AG04450 (cell line): ENCODE measurements around the gene MYO5A. TPM values are rescaled to one million over a fixed set of nuclear protein-coding genes. Genes with fewer than 3 reads are reported as not detected.

Source experiments
- CTCF ChIA-PET: fragments of 300-600, 350-600 bp; formaldehyde crosslinking; extraction: SDS; loops from one replicate; lab custom pipeline; 2022; ENCODE audit warnings: antibody characterized with exemption, inconsistent platforms; lab: Charles Lee
- POLR2A ChIA-PET: fragments of 350-600 bp; formaldehyde crosslinking; extraction: SDS; loops from one replicate; lab custom pipeline; 2021; ENCODE audit warnings: antibody characterized with exemption, inconsistent platforms; lab: Yijun Ruan, JAX
- DNase-seq: peaks from one replicate; pipeline ENCODE4 v3.0.0-alpha.2; 2011; ENCODE audit warnings: low read depth, low spot score
- H3K27ac ChIP-seq: one replicate; pipeline ENCODE4 v1.5.1; 2012; ENCODE audit warnings: low read depth, low read length, control low read depth
- H3K27me3 ChIP-seq: one replicate; pipeline ENCODE4 v1.6.0; 2012; ENCODE audit warnings: low read length; ENCODE audit not compliant: control insufficient read depth, insufficient read depth
- H3K4me3 ChIP-seq: 2 replicates; pipeline ENCODE4 v1.5.1; 2011; ENCODE audit warnings: mild to moderate bottlenecking, low read depth, low read length, control low read depth
- H3K9me3 ChIP-seq: 2 replicates; pipeline ENCODE4 v1.5.1; 2012; ENCODE audit warnings: low read length; ENCODE audit not compliant: control insufficient read depth, insufficient read depth
- CTCF ChIP-seq: IDR thresholded peaks from 2 replicates; pipeline ENCODE4 v1.5.1; 2011; ENCODE audit warnings: low read depth, low read length, control low read depth, inconsistent platforms
- polyA plus RNA-seq: library from polyadenylated mRNA; depleted of rRNA; stranded (reverse); fragments of >200 nt; gene quantifications from 2 replicates; pipeline ENCODE4 v1.2.3, GENCODE V29; 2011

The MYO5A gene
- polyA plus RNA-seq, 1 experiment, result 37.2 TPM

- CTCF ChIA-PET, result no interaction called here
- no peaks in the 10 kb centered on the region for H3K9me3 ChIP-seq
- no peak for DNase-seq
Measured at GRCh38 chr15:52329987-52330386, 198.7 kb downstream of the MYO5A start.

GRCh38 chr15:52329150-52329549 lies 199.5 kb downstream of the MYO5A start:
- H3K4me3 ChIP-seq, result no peak overlapping the region
- ChIA-PET POLR2A (no interaction called here), CTCF (no interaction called here)
- DNase-seq, result no peak
- H3K9me3 ChIP-seq, result no peaks in the 10 kb centered on the region
- no peaks in the 10 kb centered on the region for H3K27me3 ChIP-seq
- TF ChIP-seq CTCF, result no peak
- no peak overlapping the region for H3K27ac ChIP-seq

More at GRCh38 chr15:52329987-52330386, 198.7 kb downstream of the MYO5A start:
- no peak for TF ChIP-seq CTCF
- no peaks in the 10 kb centered on the region for H3K27me3 ChIP-seq
- H3K27ac ChIP-seq, result no peak overlapping the region
- H3K4me3 ChIP-seq, result no peak overlapping the region
- POLR2A ChIA-PET, result no interaction called here

GRCh38 chr15:52328680-52329079 lies 200.0 kb downstream of the MYO5A start:
- ChIA-PET CTCF (no interaction called here), POLR2A (no interaction called here)
- Histone ChIP-seq H3K4me3 (no peak overlapping the region), H3K27me3 (no peaks in the 10 kb centered on the region), H3K9me3 (no peaks in the 10 kb centered on the region), H3K27ac (no peak overlapping the region)
- DNase-seq, result no peak
- no peak for TF ChIP-seq CTCF

- TF ChIP-seq CTCF, result no peak
- Histone ChIP-seq H3K27ac (no peak overlapping the region), H3K9me3 (no peaks in the 10 kb centered on the region), H3K27me3 (no peaks in the 10 kb centered on the region), H3K4me3 (no peak overlapping the region)
- DNase-seq, result no peak
- ChIA-PET CTCF (no interaction called here), POLR2A (no interaction called here)
Measured at GRCh38 chr15:52326756-52327155, 201.9 kb downstream of the MYO5A start.

GRCh38 chr15:52324109-52324508 lies 204.6 kb downstream of the MYO5A start:
- H3K4me3 ChIP-seq, result no peak overlapping the region
- no peak for DNase-seq
- POLR2A ChIA-PET, result no interaction called here
- no peak for TF ChIP-seq CTCF
- no peak overlapping the region for H3K27ac ChIP-seq
- CTCF ChIA-PET, result interaction anchor here (0.7 to 1.0 kb wide), 3 partner anchors 24 to 411 kb away, joined by 3 read pairs; no protein-coding TSS in a partner anchor
- no peaks in the 10 kb centered on the region for H3K27me3 ChIP-seq
- H3K9me3 ChIP-seq, result no peaks in the 10 kb centered on the region
